HG02678 (cell line): ENCODE data around the gene DCAF8L1.
"Not testable (repeated sequence)": the region's sequence is repeated elsewhere in the genome, so short reads cannot be mapped to it uniquely, and the experiment has no call there.

ENCODE experiments used
- ATAC-seq: cut with Tn5 transposase; IDR thresholded peaks from one replicate; pipeline ENCODE4 v1.9.1; 2021; ENCODE audit warnings: mild to moderate bottlenecking, moderate library complexity; ENCODE audit not compliant: unreplicated experiment

The DCAF8L1 gene

GRCh38 chrX:27981349-27981748, at the start of gene DCAF8L1:
TSS of gene DCAF8L1 (minus strand) at chrX:27981449. CDS start at chrX:27981334, 115 bp downstream.
- no peak for ATAC-seq

DNA sequence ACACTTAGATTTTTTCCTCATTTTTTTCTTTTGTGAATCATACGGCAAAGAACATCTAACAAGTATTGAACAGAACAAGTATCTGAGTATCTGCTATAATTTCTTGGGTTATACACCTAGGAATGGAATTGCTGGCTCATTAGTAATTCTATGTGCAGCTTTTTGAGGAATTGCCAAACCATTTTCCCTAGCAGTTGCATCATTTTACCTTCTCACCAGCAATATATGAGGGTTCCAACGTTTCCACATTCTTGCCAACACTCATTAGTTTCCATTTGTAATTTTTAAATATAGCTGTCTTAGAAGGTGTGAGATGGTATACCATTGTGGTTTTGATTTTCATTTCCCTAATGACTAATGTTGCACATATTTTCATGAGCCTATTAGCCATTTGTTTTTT, 41.1 kb upstream of the DCAF8L1 start:
- ATAC-seq = no peak

GRCh38 chrX:28016823-28017222, 35.6 kb upstream of the DCAF8L1 start:
- no peak for ATAC-seq

GRCh38 chrX:28015993-28016392, 34.7 kb upstream of the DCAF8L1 start:
- no peak for ATAC-seq

DNA sequence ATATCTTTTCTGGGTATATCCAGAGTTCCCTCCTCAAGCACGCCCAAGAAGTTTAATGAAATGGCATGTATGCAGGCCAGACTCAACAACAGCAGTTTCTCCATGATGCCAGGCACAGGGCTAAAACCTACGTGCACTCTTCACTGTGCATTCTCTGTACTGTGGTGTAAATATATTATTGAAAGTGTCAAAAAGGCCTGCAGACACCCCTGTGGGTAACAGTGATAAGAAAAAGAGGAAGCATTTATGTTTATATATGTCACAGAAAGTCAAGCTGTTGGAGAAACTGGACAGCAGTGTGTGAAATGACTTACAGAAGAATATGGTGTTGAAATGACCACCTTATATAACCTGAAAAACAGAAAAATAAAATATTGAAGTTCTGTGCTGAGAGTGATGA, 29.6 kb upstream of the DCAF8L1 start:
- no peak for ATAC-seq

DNA sequence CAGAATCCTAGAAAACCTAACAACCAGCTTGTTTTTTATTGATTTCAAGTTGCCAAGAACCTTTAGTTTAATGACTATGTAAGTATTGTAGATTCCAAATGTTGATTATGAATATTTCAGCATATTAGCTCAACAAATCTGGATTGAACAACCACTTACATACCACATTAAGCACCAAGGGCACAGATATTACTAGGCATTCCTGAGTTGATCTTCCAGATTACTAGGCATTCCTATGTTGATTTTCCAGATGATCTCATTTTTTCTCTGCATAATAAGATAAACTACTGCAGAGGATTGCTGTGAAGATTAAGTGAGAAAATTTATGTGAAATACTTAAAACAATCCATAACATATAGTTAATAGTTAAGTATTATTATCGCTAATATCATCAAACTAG, 17.4 kb upstream of the DCAF8L1 start:
- ATAC-seq = no peak

GRCh38 chrX:27997622-27998021, 16.4 kb upstream of the DCAF8L1 start:
- ATAC-seq = no peak

DNA sequence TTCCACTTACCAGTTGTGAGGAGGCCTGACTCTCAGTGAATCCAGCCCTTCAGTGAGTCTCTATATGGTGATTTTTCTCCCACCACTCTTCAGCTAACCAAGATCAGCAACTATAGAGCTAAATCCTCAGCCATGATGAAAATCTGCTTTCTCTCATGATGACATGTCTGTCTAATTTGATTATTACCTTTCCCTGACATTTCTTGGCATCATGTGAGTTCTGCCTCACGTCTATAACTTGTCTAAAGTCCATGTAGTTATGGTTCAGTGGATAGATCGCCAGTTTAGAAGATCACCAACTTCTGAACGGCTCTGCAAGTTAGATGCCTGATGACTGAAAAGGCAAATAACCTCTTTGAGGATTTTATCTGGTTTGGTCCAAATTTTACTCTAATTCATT, 14.9 kb upstream of the DCAF8L1 start:
- no peak for ATAC-seq

- no peak for ATAC-seq
Measured at GRCh38 chrX:27995611-27996010, 14.4 kb upstream of the DCAF8L1 start.

- ATAC-seq = no peak
Measured at GRCh38 chrX:27987862-27988646, 6.8 kb upstream of the DCAF8L1 start.

DNA sequence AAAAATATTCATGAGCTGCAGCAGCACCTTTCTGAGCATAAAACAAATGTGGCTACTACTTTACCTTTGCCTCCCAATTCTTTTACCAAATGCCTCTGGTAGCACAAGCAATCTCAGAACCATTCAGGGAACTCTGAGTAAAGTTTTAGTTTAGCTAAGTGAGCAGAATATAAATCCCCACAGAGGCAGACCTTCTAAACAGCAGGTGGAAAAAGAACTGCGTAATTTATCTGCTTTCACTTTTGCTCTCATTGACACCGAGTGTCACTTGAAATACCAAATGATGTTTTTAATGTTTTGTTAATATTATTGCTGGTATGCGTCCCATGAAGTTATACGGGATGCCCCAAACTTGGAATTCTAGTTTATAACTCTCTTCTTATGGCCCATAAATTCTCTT, 4.3 kb downstream of the DCAF8L1 start:
- not testable (repeated sequence) for ATAC-seq

DNA sequence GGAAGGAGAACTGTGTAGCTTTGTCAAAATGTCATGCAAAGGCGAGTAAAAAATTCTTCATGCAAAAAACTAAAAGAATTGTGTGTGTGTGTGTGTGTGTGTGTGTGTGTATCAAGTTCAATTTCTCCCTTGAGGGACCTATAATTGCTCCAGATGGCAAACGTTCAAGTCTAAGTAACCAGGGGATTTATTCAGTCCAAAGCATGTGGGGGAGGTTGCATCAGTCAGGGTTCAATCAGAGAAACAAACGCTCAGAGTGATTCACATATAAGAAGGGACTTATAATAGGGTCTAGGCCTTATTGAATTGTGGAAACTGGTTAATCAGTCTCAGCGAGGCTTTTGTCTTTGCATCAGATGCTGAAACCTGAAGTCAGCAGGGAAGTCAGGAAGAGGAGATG, 5.0 kb downstream of the DCAF8L1 start:
- no peak for ATAC-seq

GRCh38 chrX:27968878-27969277, 12.4 kb downstream of the DCAF8L1 start:
- no peak for ATAC-seq

DNA sequence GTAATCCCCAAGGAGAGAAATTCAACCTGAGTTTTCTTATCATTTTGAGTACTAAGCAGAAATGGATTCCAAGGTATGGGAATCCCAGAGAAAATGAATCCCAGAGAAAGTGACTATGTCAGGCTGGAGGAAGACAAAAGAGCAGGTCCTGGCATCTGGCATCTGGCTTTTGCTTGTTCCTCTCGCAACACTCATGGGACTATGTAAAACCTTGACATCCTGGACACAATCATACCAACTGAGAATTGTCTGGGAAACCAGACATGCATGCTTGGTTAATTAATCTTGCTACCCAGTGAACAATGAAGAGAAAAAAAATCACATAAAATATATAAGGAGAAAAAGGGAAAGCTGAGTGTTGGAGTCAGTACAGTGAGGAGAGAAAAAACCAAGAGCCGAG, 12.9 kb downstream of the DCAF8L1 start:
- no peak for ATAC-seq

DNA sequence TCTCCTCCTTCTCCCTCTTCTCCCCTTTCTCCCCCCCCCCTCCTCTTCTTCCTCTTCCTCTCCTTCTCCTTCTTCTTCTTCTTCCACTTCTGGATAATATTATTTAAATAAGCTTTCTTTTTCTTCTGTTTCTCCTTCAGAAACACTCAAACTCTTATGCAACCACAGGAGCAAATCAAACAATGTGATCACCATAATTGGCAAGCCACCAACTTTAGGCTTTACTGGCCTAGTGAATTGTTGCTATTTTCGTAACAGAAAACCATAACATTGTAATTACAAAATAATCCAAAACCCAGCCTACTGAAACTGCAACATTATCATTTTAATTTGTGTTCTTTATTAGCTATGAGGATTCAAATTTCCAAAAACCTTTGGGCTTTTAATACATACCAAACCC, 14.3 kb downstream of the DCAF8L1 start:
- no peak for ATAC-seq

- no peak for ATAC-seq
Measured at GRCh38 chrX:27966492-27966891, 14.8 kb downstream of the DCAF8L1 start.

DNA sequence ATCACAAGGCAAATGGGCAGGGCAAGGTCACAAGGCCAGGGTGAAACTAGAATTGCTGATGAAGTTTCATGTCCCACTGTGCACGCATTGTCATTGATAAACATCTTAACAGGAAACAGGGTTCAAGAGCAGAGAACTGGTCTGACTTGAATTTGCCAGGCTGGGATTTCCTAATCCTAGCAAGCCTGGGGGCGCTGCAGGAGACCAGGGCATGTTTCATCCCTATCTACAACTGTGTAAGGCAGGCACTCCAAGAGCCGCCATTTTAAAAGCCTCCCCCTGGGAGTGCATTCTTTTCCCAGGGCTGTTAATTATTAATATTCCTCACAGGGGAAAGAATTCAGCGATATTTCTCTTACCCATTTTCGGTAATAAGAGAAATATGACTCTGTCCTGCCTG, 15.9 kb downstream of the DCAF8L1 start:
- not testable (repeated sequence) for ATAC-seq

- no peak for ATAC-seq
Measured at GRCh38 chrX:27964432-27964831, 16.8 kb downstream of the DCAF8L1 start.

GRCh38 chrX:27960410-27960809, 20.8 kb downstream of the DCAF8L1 start:
- ATAC-seq = not testable (repeated sequence)

GRCh38 chrX:27953171-27953570, 28.1 kb downstream of the DCAF8L1 start:
- no peak for ATAC-seq

DNA sequence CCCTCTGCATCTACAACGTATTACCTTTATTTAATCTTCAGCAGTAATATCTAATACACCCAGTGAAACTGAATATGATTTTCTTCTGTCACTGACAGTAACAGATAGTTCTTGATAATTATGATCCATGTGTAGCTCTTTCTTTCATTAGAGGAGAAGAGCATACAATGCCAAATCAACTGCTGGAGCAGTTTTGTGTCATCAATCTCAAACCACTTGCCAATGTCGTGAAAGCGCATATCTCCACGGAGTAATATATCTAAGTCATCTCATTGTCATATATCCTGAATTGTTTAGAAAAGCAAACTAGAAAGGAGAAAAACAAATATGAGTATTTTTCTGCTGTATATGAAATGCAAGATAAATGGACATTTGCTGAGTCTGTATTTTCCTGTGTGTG, 47.9 kb downstream of the DCAF8L1 start:
- no peak for ATAC-seq
